HepG2 (cell line): ENCODE measurements around the gene DDC. TPM values are rescaled to one million over a fixed set of nuclear protein-coding genes. Genes with fewer than 3 reads are reported as not detected.

Experiments used
- ARHGAP35 ChIP-seq: sonication (generic); formaldehyde crosslinking; IDR thresholded peaks from 2 replicates; pipeline ENCODE4 v1.9.0; 2022; ENCODE audit warnings: mild to moderate bottlenecking, inconsistent platforms, moderate library complexity, missing genetic modification reagents, borderline replicate concordance
- CHCHD3 ChIP-seq: sonication (generic); formaldehyde crosslinking; IDR thresholded peaks from 2 replicates; pipeline ENCODE4 v1.8.0; 2022; ENCODE audit warnings: mild to moderate bottlenecking, missing genetic modification reagents, moderate library complexity
- KDM5B ChIP-seq: sonication (generic); formaldehyde crosslinking; IDR thresholded peaks from 2 replicates; pipeline ENCODE4 v1.4.0; 2020; ENCODE audit warnings: missing genetic modification reagents, mild to moderate bottlenecking, borderline replicate concordance
- ZFP82 ChIP-seq: sonication (generic); formaldehyde crosslinking; IDR thresholded peaks from 2 replicates; pipeline ENCODE4 v1.5.1; 2020; ENCODE audit warnings: mild to moderate bottlenecking, missing genetic modification reagents, borderline replicate concordance
- ZNF292 ChIP-seq: sonication (generic); formaldehyde crosslinking; IDR thresholded peaks from 2 replicates; pipeline ENCODE4 v1.8.1; 2022; ENCODE audit warnings: mild to moderate bottlenecking, low read depth, missing genetic modification reagents, borderline replicate concordance
- ZNF614 ChIP-seq: IDR thresholded peaks from 2 replicates; pipeline ENCODE4 v1.6.1; 2018; ENCODE audit warnings: missing biosample characterization, missing genetic modification reagents, inconsistent platforms, borderline replicate concordance
- ZNF615 ChIP-seq: sonication (generic); formaldehyde crosslinking; IDR thresholded peaks from 2 replicates; pipeline ENCODE4 v1.5.0; 2020; ENCODE audit warnings: mild to moderate bottlenecking, missing genetic modification reagents, borderline replicate concordance
- polyA plus RNA-seq, 8 experiments: library from polyadenylated mRNA; depleted of rRNA in 3 of 8; stranded (reverse) in 7 of 8; unstranded in 1 of 8; fragments of >200 nt; fragmentation: Illumina TruSeq in 4 of 8; extraction: Trizol in 4 of 8; gene quantifications; 2 replicates each; pipeline versions ENCODE4 v1.2.1 to v1.2.3, GENCODE V29; 2011 to 2016; ENCODE audit warnings: low read depth in 4 of 8, missing spikeins in 1 of 8, mixed read lengths in 1 of 8; ENCODE audit not compliant: insufficient read depth in 1 of 8
- total RNA-seq, 5 experiments: library from RNA; depleted of rRNA; stranded (reverse); fragments of >200 nt; fragmentation: Illumina TruSeq; extraction: Trizol; gene quantifications; 2 replicates each; pipeline ENCODE4 v1.2.3, GENCODE V29; 2016; ENCODE audit warnings: low read depth in 1 of 5
- TF ChIP-seq, protein P1 (sequence below): sonication (generic); formaldehyde crosslinking; IDR thresholded peaks from 2 replicates; pipeline ENCODE4 v1.4.0; 2020; ENCODE audit warnings: missing genetic modification reagents
- TF ChIP-seq, protein P2 (sequence below): IDR thresholded peaks from 2 replicates; pipeline ENCODE4 v1.6.1; 2016; ENCODE audit warnings: low read depth, borderline replicate concordance
- TF ChIP-seq, protein P3 (sequence below): sonication (generic); formaldehyde crosslinking; IDR thresholded peaks from 2 replicates; pipeline ENCODE4 v1.5.1; 2020; ENCODE audit warnings: missing genetic modification reagents, mild to moderate bottlenecking, borderline replicate concordance
- TF ChIP-seq, protein P4 (sequence below): sonication (generic); formaldehyde crosslinking; IDR thresholded peaks from 2 replicates; pipeline ENCODE4 v1.8.0; 2022; ENCODE audit warnings: mild to moderate bottlenecking, missing genetic modification reagents, borderline replicate concordance
- TF ChIP-seq, protein P5 (sequence below): sonication (generic); formaldehyde crosslinking; IDR thresholded peaks from 2 replicates; pipeline ENCODE4 v1.4.0; 2020; ENCODE audit warnings: missing genetic modification reagents
- TF ChIP-seq, protein P6 (sequence below): sonication (generic); formaldehyde crosslinking; IDR thresholded peaks from 2 replicates; pipeline ENCODE4 v1.5.1; 2020; ENCODE audit warnings: mild to moderate bottlenecking, missing genetic modification reagents
- TF ChIP-seq, protein P7 (sequence below): sonication (generic); formaldehyde crosslinking; IDR thresholded peaks from 2 replicates; pipeline ENCODE4 v1.4.0; 2020; ENCODE audit warnings: missing genetic modification reagents, mild to moderate bottlenecking, borderline replicate concordance

The DDC gene
- total and polyA plus RNA-seq, 2 of the 13 experiments (the other 11 are each of a cell fraction or from before 2014, with no cell fraction given), result 11.7 to 93.3 TPM

DNA sequence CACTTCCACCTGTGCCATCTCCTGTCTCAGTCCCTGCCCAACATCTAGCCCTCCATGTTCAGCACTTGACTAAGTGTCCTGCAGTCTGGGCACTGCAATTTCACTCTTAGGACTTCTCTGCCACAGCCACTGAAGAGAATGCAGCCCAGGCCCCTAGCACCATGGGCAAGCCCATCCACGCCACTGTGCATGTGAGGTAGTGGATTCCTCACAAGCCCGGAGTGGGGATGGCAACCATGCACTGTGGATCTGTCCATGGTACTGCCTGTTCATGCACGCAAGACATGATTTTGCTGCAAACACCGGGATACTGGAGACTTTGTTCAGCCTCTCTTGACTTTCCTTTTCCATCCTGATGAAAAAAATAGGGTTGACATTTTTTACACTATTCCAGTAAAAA lies 12.3 kb downstream of the DDC start (continued):
- TF ChIP-seq, protein P1, sequence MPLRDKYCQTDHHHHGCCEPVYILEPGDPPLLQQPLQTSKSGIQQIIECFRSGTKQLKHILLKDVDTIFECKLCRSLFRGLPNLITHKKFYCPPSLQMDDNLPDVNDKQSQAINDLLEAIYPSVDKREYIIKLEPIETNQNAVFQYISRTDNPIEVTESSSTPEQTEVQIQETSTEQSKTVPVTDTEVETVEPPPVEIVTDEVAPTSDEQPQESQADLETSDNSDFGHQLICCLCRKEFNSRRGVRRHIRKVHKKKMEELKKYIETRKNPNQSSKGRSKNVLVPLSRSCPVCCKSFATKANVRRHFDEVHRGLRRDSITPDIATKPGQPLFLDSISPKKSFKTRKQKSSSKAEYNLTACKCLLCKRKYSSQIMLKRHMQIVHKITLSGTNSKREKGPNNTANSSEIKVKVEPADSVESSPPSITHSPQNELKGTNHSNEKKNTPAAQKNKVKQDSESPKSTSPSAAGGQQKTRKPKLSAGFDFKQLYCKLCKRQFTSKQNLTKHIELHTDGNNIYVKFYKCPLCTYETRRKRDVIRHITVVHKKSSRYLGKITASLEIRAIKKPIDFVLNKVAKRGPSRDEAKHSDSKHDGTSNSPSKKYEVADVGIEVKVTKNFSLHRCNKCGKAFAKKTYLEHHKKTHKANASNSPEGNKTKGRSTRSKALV (CRISPR knock-in tag), result no peak
- TF ChIP-seq CHCHD3 (0 out of 2 replicates have a peak, but pooled peaks have one; percentile 44), KDM5B (no peak), ZNF292 (CRISPR knock-in tag) (no peak), ARHGAP35 (CRISPR knock-in tag) (no peak), ZNF614 (CRISPR knock-in tag) (no peak), ZFP82 (CRISPR knock-in tag) (no peak), ZNF615 (0 out of 2 replicates have a peak, but pooled peaks have one; percentile 39)
- TF ChIP-seq, protein P2, sequence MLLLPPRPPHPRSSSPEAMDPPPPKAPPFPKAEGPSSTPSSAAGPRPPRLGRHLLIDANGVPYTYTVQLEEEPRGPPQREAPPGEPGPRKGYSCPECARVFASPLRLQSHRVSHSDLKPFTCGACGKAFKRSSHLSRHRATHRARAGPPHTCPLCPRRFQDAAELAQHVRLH (CRISPR knock-in tag), result peak; percentile 27; the same call in 1 of the 2 replicates
- TF ChIP-seq, protein P3, sequence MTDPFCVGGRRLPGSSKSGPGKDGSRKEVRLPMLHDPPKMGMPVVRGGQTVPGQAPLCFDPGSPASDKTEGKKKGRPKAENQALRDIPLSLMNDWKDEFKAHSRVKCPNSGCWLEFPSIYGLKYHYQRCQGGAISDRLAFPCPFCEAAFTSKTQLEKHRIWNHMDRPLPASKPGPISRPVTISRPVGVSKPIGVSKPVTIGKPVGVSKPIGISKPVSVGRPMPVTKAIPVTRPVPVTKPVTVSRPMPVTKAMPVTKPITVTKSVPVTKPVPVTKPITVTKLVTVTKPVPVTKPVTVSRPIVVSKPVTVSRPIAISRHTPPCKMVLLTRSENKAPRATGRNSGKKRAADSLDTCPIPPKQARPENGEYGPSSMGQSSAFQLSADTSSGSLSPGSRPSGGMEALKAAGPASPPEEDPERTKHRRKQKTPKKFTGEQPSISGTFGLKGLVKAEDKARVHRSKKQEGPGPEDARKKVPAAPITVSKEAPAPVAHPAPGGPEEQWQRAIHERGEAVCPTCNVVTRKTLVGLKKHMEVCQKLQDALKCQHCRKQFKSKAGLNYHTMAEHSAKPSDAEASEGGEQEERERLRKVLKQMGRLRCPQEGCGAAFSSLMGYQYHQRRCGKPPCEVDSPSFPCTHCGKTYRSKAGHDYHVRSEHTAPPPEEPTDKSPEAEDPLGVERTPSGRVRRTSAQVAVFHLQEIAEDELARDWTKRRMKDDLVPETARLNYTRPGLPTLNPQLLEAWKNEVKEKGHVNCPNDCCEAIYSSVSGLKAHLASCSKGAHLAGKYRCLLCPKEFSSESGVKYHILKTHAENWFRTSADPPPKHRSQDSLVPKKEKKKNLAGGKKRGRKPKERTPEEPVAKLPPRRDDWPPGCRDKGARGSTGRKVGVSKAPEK (CRISPR knock-in tag), result no peak
- TF ChIP-seq, protein P4, sequence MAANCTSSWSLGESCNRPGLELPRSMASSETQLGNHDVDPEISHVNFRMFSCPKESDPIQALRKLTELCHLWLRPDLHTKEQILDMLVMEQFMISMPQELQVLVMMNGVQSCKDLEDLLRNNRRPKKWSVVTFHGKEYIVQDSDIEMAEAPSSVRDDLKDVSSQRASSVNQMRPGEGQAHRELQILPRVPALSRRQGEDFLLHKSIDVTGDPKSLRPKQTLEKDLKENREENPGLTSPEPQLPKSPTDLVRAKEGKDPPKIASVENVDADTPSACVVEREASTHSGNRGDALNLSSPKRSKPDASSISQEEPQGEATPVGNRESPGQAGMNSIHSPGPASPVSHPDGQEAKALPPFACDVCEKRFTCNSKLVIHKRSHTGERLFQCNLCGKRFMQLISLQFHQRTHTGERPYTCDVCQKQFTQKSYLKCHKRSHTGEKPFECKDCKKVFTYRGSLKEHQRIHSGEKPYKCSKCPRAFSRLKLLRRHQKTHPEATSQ (CRISPR knock-in tag), result no peak
- TF ChIP-seq, protein P5, sequence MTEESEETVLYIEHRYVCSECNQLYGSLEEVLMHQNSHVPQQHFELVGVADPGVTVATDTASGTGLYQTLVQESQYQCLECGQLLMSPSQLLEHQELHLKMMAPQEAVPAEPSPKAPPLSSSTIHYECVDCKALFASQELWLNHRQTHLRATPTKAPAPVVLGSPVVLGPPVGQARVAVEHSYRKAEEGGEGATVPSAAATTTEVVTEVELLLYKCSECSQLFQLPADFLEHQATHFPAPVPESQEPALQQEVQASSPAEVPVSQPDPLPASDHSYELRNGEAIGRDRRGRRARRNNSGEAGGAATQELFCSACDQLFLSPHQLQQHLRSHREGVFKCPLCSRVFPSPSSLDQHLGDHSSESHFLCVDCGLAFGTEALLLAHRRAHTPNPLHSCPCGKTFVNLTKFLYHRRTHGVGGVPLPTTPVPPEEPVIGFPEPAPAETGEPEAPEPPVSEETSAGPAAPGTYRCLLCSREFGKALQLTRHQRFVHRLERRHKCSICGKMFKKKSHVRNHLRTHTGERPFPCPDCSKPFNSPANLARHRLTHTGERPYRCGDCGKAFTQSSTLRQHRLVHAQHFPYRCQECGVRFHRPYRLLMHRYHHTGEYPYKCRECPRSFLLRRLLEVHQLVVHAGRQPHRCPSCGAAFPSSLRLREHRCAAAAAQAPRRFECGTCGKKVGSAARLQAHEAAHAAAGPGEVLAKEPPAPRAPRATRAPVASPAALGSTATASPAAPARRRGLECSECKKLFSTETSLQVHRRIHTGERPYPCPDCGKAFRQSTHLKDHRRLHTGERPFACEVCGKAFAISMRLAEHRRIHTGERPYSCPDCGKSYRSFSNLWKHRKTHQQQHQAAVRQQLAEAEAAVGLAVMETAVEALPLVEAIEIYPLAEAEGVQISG (CRISPR knock-in tag), result 0 out of 2 replicates have a peak, but pooled peaks have one; percentile 25
- TF ChIP-seq, protein P6, sequence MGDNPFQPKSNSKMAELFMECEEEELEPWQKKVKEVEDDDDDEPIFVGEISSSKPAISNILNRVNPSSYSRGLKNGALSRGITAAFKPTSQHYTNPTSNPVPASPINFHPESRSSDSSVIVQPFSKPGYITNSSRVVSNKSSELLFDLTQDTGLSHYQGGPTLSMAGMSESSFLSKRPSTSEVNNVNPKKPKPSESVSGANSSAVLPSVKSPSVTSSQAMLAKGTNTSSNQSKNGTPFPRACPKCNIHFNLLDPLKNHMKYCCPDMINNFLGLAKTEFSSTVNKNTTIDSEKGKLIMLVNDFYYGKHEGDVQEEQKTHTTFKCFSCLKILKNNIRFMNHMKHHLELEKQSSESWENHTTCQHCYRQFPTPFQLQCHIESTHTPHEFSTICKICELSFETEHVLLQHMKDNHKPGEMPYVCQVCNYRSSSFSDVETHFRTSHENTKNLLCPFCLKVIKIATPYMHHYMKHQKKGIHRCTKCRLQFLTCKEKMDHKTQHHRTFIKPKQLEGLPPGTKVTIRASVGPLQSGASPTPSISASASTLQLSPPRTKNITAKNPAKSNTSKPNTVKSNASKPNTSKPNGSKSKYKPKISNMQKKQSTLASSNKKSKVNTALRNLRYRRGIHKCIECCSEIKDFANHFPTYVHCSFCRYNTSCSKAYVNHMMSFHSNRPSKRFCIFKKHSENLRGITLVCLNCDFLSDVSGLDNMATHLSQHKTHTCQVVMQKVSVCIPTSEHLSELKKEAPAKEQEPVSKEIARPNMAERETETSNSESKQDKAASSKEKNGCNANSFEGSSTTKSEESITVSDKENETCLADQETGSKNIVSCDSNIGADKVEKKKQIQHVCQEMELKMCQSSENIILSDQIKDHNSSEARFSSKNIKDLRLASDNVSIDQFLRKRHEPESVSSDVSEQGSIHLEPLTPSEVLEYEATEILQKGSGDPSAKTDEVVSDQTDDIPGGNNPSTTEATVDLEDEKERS (CRISPR knock-in tag), result no peak
- TF ChIP-seq, protein P7, sequence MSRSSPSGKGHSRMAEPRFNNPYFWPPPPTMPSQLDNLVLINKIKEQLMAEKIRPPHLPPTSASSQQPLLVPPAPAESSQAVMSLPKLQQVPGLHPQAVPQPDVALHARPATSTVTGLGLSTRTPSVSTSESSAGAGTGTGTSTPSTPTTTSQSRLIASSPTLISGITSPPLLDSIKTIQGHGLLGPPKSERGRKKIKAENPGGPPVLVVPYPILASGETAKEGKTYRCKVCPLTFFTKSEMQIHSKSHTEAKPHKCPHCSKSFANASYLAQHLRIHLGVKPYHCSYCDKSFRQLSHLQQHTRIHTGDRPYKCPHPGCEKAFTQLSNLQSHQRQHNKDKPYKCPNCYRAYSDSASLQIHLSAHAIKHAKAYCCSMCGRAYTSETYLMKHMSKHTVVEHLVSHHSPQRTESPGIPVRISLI (CRISPR knock-in tag), result no peak
